Cardiac muscle cell (in vitro differentiated cells and primary cell): Measurements from ENCODE around the gene SH2D1B. TPM values are rescaled to one million over a fixed set of nuclear protein-coding genes. Genes with fewer than 3 reads are reported as not detected.
A peak's percentile ranks its signal among the peaks of the same experiment; 100 is the strongest.

Experiments used
- DNase-seq, 2 donors: peaks; one replicate each; pipeline versions ENCODE4 v3.0.0 to v3.0.0-alpha.2; 2010 to 2017; ENCODE audit warnings: low read depth in 1 of 2, low spot score in 1 of 2
- H3K27ac ChIP-seq: fragments of 200-600 bp; sonication (generic); 2 replicates; pipeline ENCODE4 v1.5.1; 2016
- H3K27me3 ChIP-seq: fragments of 200-600 bp; sonication (generic); 2 replicates; pipeline ENCODE4 v1.6.0; 2016; ENCODE audit warnings: control low read depth
- H3K36me3 ChIP-seq: fragments of 200-600 bp; sonication (generic); 2 replicates; pipeline ENCODE4 v1.5.1; 2016; ENCODE audit warnings: control low read depth
- H3K4me1 ChIP-seq: fragments of 200-600 bp; sonication (generic); 2 replicates; pipeline ENCODE4 v1.8.1; 2017; ENCODE audit warnings: low read depth, mild to moderate bottlenecking, mixed run types
- H3K4me3 ChIP-seq: fragments of 200-600 bp; sonication (generic); 2 replicates; pipeline ENCODE4 v1.5.1; 2016; ENCODE audit warnings: mild to moderate bottlenecking
- H3K9me3 ChIP-seq: fragments of 200-600 bp; sonication (generic); 2 replicates; pipeline ENCODE4 v1.5.1; 2017; ENCODE audit warnings: low read depth, mild to moderate bottlenecking, control low read depth
- CTCF ChIP-seq: IDR thresholded peaks from 2 replicates; pipeline ENCODE4 v1.5.1; 2012; ENCODE audit warnings: low read depth, mild to moderate bottlenecking, low read length
- polyA plus RNA-seq: library from polyadenylated mRNA; unstranded; fragments of >200 nt; fragmentation: Nextera tagmentation; extraction: Ambion mirVana; gene quantifications from 2 replicates; pipeline ENCODE4 v1.2.1, GENCODE V29; 2016
- total RNA-seq: library from RNA; depleted of rRNA; stranded (reverse); fragments of >200 nt; gene quantifications from 2 replicates; pipeline ENCODE4 v1.2.3, GENCODE V29; 2016

SH2D1B gene
- total and polyA plus RNA-seq, 2 experiments from 2014 or later, result 0.06 to 0.26 TPM

- no peak overlapping the region for H3K4me3 ChIP-seq
- H3K36me3 ChIP-seq, result no peaks in the 10 kb centered on the region
- peaks cover 9% of the 10 kb centered on the region for H3K4me1 ChIP-seq
- no peaks in the 10 kb centered on the region for H3K9me3 ChIP-seq
- no peak overlapping the region for H3K27ac ChIP-seq
- H3K27me3 ChIP-seq, result no peaks in the 10 kb centered on the region
- TF ChIP-seq CTCF, result no peak
- no peak for DNase-seq
Observed at GRCh38 chr1:162374406-162374805, 37.5 kb downstream of the SH2D1B start.

GRCh38 chr1:162373541-162374260 is 38.2 kb downstream of the SH2D1B start:
- Histone ChIP-seq H3K27me3 (no peaks in the 10 kb centered on the region), H3K9me3 (no peaks in the 10 kb centered on the region), H3K4me3 (no peak overlapping the region), H3K27ac (no peak overlapping the region), H3K36me3 (no peaks in the 10 kb centered on the region), H3K4me1 (peaks cover 9% of the 10 kb centered on the region)
- TF ChIP-seq CTCF, result no peak
- DNase-seq, result peak in 1 of 2 donors; percentile 45

- no peaks in the 10 kb centered on the region for H3K27me3 ChIP-seq
- DNase-seq, result no peak
- H3K4me1 ChIP-seq, result peaks cover 16% of the 10 kb centered on the region
- no peak overlapping the region for H3K27ac ChIP-seq
- no peaks in the 10 kb centered on the region for H3K36me3 ChIP-seq
- H3K4me3 ChIP-seq, result no peak overlapping the region
- TF ChIP-seq CTCF, result no peak
- no peaks in the 10 kb centered on the region for H3K9me3 ChIP-seq
Observed at GRCh38 chr1:162373072-162373427, 38.9 kb downstream of the SH2D1B start.

- Histone ChIP-seq H3K27me3 (no peaks in the 10 kb centered on the region), H3K9me3 (no peaks in the 10 kb centered on the region), H3K36me3 (peaks cover under 1% of the 10 kb centered on the region), H3K4me1 (peaks cover 14% of the 10 kb centered on the region), H3K27ac (no peak overlapping the region), H3K4me3 (no peak overlapping the region)
- no peak for TF ChIP-seq CTCF
- DNase-seq, result no peak
Observed at GRCh38 chr1:162372159-162373071, 39.5 kb downstream of the SH2D1B start.

- DNase-seq, result no peak
- peaks cover 5% of the 10 kb centered on the region for H3K36me3 ChIP-seq
- no peak overlapping the region for H3K4me3 ChIP-seq
- no peak for TF ChIP-seq CTCF
- no peaks in the 10 kb centered on the region for H3K9me3 ChIP-seq
- peaks cover 13% of the 10 kb centered on the region for H3K4me1 ChIP-seq
- no peak overlapping the region for H3K27ac ChIP-seq
- no peaks in the 10 kb centered on the region for H3K27me3 ChIP-seq
Observed at GRCh38 chr1:162371611-162372010, 40.3 kb downstream of the SH2D1B start.
